HepG2 (cell line): Measurements from ENCODE around the gene POMT1. TPM values are rescaled to one million over a fixed set of nuclear protein-coding genes. Genes with fewer than 3 reads are reported as not detected.

ENCODE experiments used
- ADNP ChIP-seq: sonication (generic); formaldehyde crosslinking; IDR thresholded peaks from 2 replicates; pipeline ENCODE4 v1.4.0; 2020; ENCODE audit warnings: missing genetic modification reagents
- GPN1 ChIP-seq: sonication (generic); formaldehyde crosslinking; IDR thresholded peaks from 2 replicates; pipeline ENCODE4 v1.5.1; 2020; ENCODE audit warnings: missing genetic modification reagents, borderline replicate concordance
- MNT ChIP-seq: fragments of 450-650 bp; IDR thresholded peaks from 2 replicates; pipeline ENCODE4 v1.6.1; 2016
- NCOA2 ChIP-seq: sonication (generic); formaldehyde crosslinking; IDR thresholded peaks from 2 replicates; pipeline ENCODE4 v1.8.0; 2022; ENCODE audit warnings: inconsistent platforms
- PRDM10 ChIP-seq: sonication (generic); formaldehyde crosslinking; IDR thresholded peaks from 2 replicates; pipeline ENCODE4 v1.4.0; 2020; ENCODE audit warnings: low read depth, missing genetic modification reagents
- TGIF2 ChIP-seq: IDR thresholded peaks from 2 replicates; pipeline ENCODE4 v1.6.1; 2016; ENCODE audit warnings: control low read depth, missing compliant biosample characterization
- U2AF1 ChIP-seq: fragments of 200-400 bp; formaldehyde crosslinking; optimal IDR thresholded peaks from 2 replicates; pipeline ENCODE3; 2017; ENCODE audit warnings: mild to moderate bottlenecking, low read depth, low read length
- ZNF382 ChIP-seq: sonication (generic); formaldehyde crosslinking; IDR thresholded peaks from 2 replicates; pipeline ENCODE4 v1.5.0; 2020; ENCODE audit warnings: missing genetic modification reagents, mild to moderate bottlenecking, borderline replicate concordance
- ZNF510 ChIP-seq: sonication (generic); formaldehyde crosslinking; IDR thresholded peaks from 2 replicates; pipeline ENCODE4 v1.4.0; 2020; ENCODE audit warnings: low read depth, mild to moderate bottlenecking, missing genetic modification reagents
- ZNF574 ChIP-seq: sonication (generic); formaldehyde crosslinking; IDR thresholded peaks from 2 replicates; pipeline ENCODE4 v1.4.0; 2020; ENCODE audit warnings: missing genetic modification reagents
- polyA plus RNA-seq, 8 experiments: library from polyadenylated mRNA; depleted of rRNA in 3 of 8; stranded (reverse) in 7 of 8; unstranded in 1 of 8; fragments of >200 nt; fragmentation: Illumina TruSeq in 4 of 8; extraction: Trizol in 4 of 8; gene quantifications; 2 replicates each; pipeline versions ENCODE4 v1.2.1 to v1.2.3, GENCODE V29; 2011 to 2016; ENCODE audit warnings: low read depth in 4 of 8, missing spikeins in 1 of 8, mixed read lengths in 1 of 8; ENCODE audit not compliant: insufficient read depth in 1 of 8
- total RNA-seq, 5 experiments: library from RNA; depleted of rRNA; stranded (reverse); fragments of >200 nt; fragmentation: Illumina TruSeq; extraction: Trizol; gene quantifications; 2 replicates each; pipeline ENCODE4 v1.2.3, GENCODE V29; 2016; ENCODE audit warnings: low read depth in 1 of 5
- TF ChIP-seq, protein P1 (sequence below): sonication (generic); formaldehyde crosslinking; IDR thresholded peaks from 2 replicates; pipeline ENCODE4 v1.8.0; 2022; ENCODE audit warnings: mild to moderate bottlenecking, missing genetic modification reagents, moderate library complexity
- TF ChIP-seq, protein P2 (sequence below): sonication (generic); formaldehyde crosslinking; IDR thresholded peaks from 2 replicates; pipeline ENCODE4 v1.5.0; 2020; ENCODE audit warnings: missing genetic modification reagents

POMT1 gene
- total and polyA plus RNA-seq, 2 of the 13 experiments (the other 11 are each of a cell fraction or from before 2014, with no cell fraction given): 21.6 to 22.7 TPM

- TF ChIP-seq U2AF1 (no peak), NCOA2 (0 out of 2 replicates have a peak, but pooled peaks have one; percentile 26), ZNF382 (CRISPR knock-in tag) (no peak), TGIF2 (CRISPR knock-in tag) (no peak), MNT (no peak), ZNF574 (CRISPR knock-in tag) (peak; percentile 59), ADNP (no peak), ZNF510 (CRISPR knock-in tag) (no peak), GPN1 (no peak), PRDM10 (CRISPR knock-in tag) (no peak)
- TF ChIP-seq, protein P1, sequence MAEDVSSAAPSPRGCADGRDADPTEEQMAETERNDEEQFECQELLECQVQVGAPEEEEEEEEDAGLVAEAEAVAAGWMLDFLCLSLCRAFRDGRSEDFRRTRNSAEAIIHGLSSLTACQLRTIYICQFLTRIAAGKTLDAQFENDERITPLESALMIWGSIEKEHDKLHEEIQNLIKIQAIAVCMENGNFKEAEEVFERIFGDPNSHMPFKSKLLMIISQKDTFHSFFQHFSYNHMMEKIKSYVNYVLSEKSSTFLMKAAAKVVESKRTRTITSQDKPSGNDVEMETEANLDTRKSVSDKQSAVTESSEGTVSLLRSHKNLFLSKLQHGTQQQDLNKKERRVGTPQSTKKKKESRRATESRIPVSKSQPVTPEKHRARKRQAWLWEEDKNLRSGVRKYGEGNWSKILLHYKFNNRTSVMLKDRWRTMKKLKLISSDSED (CRISPR knock-in tag): no peak
- TF ChIP-seq, protein P2, sequence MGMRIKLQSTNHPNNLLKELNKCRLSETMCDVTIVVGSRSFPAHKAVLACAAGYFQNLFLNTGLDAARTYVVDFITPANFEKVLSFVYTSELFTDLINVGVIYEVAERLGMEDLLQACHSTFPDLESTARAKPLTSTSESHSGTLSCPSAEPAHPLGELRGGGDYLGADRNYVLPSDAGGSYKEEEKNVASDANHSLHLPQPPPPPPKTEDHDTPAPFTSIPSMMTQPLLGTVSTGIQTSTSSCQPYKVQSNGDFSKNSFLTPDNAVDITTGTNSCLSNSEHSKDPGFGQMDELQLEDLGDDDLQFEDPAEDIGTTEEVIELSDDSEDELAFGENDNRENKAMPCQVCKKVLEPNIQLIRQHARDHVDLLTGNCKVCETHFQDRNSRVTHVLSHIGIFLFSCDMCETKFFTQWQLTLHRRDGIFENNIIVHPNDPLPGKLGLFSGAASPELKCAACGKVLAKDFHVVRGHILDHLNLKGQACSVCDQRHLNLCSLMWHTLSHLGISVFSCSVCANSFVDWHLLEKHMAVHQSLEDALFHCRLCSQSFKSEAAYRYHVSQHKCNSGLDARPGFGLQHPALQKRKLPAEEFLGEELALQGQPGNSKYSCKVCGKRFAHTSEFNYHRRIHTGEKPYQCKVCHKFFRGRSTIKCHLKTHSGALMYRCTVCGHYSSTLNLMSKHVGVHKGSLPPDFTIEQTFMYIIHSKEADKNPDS (CRISPR knock-in tag): peak; percentile 30; the same call in 1 of the 2 replicates
Measured at GRCh38 chr9:131545003-131545785, 42.5 kb downstream of the POMT1 start, which contains the start of gene PRRT1B (continued).
